CD4-positive, alpha-beta T cell treated with Interferon gamma for 1 hour (primary cell): ENCODE measurements around the gene AGER.

Source experiments
- DNase-seq: peaks from one replicate; pipeline ENCODE4 v3.0.0-alpha.2; 2020

The AGER gene

GRCh38 chr6:32185681-32186131 is 1.7 kb upstream of the AGER start:
- peak; percentile 54 for DNase-seq

GRCh38 chr6:32183483-32184083 is 470 bp downstream of the AGER start:
- DNase-seq, result no peak

DNA sequence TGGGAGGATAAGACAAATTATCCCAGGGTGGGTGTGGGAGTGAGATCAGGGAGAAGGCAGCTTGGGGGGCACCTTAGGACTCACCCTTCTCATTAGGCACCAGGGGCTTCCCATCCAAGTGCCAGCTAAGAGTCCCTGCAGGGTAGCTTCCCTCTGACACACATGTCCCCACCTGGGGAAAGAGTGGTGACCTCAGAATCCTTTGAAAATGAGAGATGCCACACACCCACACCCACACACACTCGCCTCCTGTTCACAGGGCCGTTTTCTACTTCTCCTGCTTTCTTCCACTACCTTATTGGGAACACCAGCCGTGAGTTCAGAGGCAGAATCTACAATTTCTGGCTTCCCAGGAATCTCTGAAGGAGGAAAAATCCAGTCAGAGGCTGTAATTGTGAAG is 1.0 kb downstream of the AGER start:
- DNase-seq, result no peak

- no peak for DNase-seq
These were observed 1.5 kb downstream of the AGER start for GRCh38 chr6:32182555-32182981.

DNA sequence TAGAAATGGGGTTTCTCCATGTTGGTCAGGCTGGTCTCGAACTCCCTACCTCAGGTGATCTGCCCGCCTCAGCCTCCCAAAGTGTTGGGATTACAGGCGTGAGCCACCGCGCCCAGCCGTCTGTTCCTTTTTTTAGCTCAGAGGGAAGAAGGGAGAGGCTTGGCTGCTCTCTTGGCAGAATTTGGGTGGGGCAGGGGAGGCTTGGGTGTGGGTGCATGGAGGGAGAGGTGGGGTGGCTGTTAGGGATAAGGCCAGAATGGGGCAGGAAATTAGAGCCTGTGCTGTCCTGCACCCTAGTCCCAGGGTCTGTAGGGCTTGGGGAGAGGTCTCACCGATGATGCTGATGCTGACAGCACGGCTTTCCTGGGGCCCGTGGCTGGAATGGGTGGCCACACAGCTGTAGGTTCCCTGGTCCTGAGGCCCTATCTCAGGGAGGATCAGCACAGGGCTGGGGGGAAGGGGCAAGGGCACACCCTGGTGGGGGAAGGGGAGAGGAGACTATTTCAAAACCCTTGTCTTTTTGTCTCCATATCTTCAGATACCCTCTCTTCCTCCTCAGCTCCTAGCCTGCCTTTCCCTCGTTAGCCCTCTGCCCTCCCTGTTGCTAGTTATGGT is 2.0 kb downstream of the AGER start:
- no peak for DNase-seq

- no peak for DNase-seq
These were observed 2.8 kb downstream of the AGER start for GRCh38 chr6:32181148-32181702.

GRCh38 chr6:32179766-32180405 is 4.2 kb downstream of the AGER start:
- DNase-seq, result no peak

DNA sequence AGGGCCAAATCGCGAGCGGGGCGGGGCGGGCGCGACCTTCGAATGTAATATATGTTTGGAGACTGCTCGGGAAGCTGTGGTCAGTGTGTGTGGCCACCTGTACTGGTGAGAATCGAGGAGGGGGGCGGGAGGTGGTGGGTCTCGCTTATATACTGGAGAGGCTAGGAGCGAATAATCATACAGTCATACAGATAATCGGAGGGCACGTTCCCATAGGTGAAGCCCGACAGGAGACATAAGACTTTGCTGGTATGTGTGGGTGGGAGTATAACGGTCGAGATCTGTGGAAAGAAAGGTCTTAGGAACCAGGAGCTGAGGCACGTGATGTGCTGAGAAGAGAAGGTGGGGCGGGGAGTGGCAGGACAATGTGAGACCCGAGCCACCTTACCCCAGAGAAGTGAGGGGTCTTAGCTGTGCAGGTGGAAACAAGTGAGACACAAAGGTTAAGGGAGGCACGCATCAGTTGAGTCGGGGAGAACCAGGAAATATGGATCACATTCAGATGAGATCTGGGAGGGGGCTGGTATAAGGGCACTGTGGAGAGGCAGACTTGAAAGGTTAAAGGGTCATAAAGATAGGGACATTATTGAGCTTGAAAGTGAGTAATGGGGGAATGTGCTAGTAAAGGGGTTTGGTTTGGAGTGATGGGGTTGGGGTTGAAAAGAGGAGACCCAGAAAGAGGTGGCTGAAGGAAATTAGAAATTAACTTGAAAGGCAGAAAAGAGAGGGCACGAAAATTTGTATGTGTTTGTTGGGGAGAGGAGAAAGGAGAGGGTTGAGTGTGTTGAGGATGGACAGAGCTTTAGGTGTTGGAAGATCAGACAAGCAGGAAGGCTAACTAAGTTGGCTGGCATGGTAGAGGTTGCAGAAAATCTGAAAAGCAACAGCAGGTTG is 5.3 kb downstream of the AGER start:
- no peak for DNase-seq

- DNase-seq, result peak; percentile 98
These were observed 6.1 kb downstream of the AGER start, which contains the start of gene RNF5 for GRCh38 chr6:32177788-32178546. TSS of gene RNF5 (plus strand) at chr6:32178405. CDS start at chr6:32178512, 107 bp downstream.

DNA sequence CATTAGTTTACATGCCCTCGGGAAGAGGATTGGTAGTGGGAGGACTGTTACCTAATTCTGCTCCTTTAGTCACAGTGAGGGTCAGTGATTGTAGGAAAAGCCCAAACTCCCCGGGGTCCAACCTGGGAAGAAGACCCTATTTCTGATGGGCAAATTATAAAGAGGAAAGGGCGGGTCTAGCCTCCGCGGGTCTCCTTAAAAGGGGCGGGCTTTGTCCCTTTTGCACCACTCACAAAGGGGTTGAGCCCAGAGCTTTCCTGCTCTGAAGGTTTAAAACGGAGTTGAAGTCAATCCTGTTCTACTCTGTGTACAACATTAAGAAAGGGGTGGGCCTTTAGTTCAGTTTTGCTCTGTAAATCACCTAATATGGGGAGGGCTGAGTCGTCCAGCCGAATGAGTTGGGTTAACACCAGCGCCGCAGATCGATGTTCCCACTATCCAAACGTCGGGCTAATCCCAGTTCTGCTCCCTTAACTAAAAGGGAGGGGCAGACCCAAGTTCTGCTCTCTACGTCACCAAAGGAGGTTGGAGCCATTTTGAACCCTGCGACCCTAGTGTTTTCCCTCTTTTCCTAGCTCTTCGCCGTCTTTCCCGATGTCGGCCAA is 6.8 kb downstream of the AGER start:
- DNase-seq, result no peak

GRCh38 chr6:32176476-32177182 is 7.4 kb downstream of the AGER start:
- no peak for DNase-seq

DNA sequence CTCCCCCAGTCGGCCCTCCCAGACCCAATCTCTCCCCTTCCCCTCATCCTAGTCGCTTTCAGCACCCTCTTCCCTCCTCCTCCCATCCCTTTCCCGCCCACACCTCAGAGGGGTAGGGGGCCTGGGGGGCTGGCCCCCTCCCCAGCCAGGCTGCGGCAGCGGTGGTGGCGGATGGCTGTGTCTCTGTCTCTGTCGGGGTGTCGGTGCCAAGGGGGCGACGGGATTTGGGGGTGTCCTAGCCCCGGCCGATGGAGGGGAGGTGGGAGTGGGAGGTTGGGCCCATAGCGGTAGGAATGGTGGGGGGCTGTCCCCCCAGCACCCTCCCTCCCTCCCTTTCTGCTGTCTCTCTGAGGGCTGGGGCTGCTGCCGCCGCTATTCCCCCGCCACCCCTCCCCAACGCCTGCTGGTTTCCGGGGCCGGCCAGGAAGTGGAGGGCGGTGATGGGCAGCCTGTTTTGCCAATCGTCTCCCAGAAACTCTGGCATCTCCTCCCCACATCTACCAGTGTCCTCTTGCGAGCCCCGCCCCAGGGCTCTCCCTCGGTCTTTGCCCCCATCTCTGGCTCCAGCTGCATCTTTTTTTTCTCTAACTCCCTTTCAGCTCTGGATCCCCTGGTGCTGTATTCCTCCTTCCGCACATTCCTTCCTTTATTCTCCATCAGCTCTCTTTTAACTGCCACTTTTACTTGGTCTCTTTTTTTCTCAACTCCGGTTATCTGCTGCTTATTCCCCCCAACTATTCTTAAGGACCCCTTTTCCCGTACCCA is 8.2 kb downstream of the AGER start, which contains the start of gene AGPAT1:
TSS of gene AGPAT1 (minus strand) at position 374 of the 765 bp plus-strand sequence. CDS start 4,588 bp downstream, outside the sequence.
- DNase-seq, result peak; percentile 95

DNA sequence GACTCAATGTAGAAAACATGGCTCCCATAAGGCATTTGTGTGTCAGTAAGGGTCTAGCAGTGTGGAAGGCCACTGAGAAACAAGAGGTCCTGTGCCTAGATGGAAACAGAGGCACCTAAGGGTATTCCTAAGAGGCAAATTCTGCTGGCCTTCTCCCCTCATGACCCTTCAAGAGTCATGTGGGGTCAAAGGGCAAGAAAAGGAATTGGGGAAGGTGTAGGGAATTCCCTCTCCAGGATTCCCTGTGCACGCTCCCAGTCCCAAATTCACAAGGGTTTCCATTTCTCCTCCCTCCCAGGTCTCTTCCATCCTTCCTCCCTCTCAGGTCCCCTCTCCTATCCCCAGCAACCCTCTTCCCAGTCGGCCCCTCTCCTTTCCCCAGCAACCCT is 8.7 kb downstream of the AGER start:
- no peak for DNase-seq

- no peak for DNase-seq
These were observed 9.6 kb downstream of the AGER start for GRCh38 chr6:32174416-32174815.

DNA sequence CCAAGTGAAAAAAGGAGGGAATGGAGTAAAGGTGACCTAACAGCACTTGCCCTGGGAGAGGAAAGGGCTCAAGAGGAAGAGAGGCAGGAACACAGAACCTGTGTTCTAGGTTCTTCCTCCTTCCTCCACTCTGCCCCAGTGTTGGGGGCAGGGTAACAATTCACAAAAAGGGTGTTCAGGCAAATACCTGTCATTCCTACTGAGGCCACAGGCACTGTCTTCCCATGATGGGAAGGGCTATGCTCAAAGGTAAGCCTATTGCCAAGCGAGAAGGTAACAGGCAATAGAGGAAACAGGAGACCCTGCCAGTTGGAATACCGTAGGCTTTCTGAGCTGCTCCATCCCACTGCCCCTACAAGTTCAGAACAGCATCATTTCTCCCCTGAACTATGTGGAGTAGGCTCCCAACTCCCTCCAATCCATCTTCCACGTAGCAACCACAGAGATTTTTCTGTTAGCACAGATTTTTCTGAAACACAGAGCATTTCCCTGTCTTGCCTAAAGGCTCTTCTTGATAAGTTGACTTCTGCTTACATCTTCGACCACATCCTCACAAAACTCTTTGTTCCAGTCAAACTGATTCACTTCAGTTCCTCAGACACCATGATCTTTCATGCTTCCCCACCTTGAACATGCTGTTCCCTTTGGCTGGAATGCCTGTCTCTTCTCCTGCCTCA is 10.9 kb downstream of the AGER start:
- no peak for DNase-seq

- DNase-seq, result no peak
These were observed 12.8 kb downstream of the AGER start for GRCh38 chr6:32171234-32171633.

GRCh38 chr6:32170294-32170693 is 13.8 kb downstream of the AGER start:
- DNase-seq, result no peak

GRCh38 chr6:32168807-32169591 is 15.1 kb downstream of the AGER start:
- no peak for DNase-seq

- DNase-seq, result no peak
These were observed 15.7 kb downstream of the AGER start for GRCh38 chr6:32168350-32168749.
